Testis (tissue), 2 donors: Measurements from ENCODE around the gene ANKRD13D.

ENCODE experiments used
- POLR2A ChIP-seq: fragments of 450-650 bp; IDR thresholded peaks from one replicate; pipeline ENCODE4 v1.6.1; 2017; ENCODE audit warnings: antibody characterized with exemption, mild to moderate bottlenecking, moderate library complexity
- TF ChIP-seq, protein P1 (sequence below), 3 experiments: fragments of 450-650 bp in 2 of 3; fragments of 200-600 bp in 1 of 3; sonication (generic) in 1 of 3; IDR thresholded peaks; one replicate each; pipeline ENCODE4 v1.5.1; 2016 to 2019; ENCODE audit warnings: antibody characterized with exemption in 3 of 3, mild to moderate bottlenecking in 2 of 3, moderate library complexity in 1 of 3

GRCh38 chr11:67254798-67255197 lies 34.3 kb upstream of the ANKRD13D start:
- TF ChIP-seq, protein P1, sequence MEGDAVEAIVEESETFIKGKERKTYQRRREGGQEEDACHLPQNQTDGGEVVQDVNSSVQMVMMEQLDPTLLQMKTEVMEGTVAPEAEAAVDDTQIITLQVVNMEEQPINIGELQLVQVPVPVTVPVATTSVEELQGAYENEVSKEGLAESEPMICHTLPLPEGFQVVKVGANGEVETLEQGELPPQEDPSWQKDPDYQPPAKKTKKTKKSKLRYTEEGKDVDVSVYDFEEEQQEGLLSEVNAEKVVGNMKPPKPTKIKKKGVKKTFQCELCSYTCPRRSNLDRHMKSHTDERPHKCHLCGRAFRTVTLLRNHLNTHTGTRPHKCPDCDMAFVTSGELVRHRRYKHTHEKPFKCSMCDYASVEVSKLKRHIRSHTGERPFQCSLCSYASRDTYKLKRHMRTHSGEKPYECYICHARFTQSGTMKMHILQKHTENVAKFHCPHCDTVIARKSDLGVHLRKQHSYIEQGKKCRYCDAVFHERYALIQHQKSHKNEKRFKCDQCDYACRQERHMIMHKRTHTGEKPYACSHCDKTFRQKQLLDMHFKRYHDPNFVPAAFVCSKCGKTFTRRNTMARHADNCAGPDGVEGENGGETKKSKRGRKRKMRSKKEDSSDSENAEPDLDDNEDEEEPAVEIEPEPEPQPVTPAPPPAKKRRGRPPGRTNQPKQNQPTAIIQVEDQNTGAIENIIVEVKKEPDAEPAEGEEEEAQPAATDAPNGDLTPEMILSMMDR (IDR thresholded peaks at IDR 0.05), result no peak
- TF ChIP-seq POLR2A, result no peak
